Measurements from ENCODE around the gene FRY. TPM values are rescaled to one million over a fixed set of nuclear protein-coding genes. Genes with fewer than 3 reads are reported as not detected.
A peak's percentile ranks its signal among the peaks of the same experiment; 100 is the strongest.

The FRY gene
- total RNA-seq, 4 donors from 2014 or later, result 32.0 to 111 (median 63.8) TPM

DNA sequence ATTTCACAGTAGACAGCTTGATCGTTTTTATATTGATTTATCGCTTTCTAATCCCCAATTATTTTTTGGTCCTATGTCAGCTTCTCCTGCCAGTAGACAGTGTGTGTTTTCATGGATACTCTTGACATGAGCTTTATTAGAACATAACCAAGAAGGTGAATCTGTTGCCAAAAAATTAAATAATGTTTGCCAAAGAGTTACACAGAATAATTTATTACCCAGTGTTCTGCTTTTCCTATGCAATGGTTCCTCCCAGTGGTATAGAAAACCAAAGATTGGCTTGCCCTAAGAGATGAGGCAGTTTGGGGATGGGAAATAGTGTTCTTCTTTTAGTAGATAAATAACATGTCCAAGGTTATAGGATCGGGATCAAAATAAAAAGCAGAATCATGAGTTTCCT is 8.5 kb upstream of the FRY start:
- no peaks in the 10 kb centered on the region for H3K27me3 ChIP-seq
- H3K4me1 ChIP-seq, result no peaks in the 10 kb centered on the region
- intact Hi-C loops (cut with DNase I; ENCODE audit: low total_unique reads), result no loop called here
- TF ChIP-seq, protein P1, sequence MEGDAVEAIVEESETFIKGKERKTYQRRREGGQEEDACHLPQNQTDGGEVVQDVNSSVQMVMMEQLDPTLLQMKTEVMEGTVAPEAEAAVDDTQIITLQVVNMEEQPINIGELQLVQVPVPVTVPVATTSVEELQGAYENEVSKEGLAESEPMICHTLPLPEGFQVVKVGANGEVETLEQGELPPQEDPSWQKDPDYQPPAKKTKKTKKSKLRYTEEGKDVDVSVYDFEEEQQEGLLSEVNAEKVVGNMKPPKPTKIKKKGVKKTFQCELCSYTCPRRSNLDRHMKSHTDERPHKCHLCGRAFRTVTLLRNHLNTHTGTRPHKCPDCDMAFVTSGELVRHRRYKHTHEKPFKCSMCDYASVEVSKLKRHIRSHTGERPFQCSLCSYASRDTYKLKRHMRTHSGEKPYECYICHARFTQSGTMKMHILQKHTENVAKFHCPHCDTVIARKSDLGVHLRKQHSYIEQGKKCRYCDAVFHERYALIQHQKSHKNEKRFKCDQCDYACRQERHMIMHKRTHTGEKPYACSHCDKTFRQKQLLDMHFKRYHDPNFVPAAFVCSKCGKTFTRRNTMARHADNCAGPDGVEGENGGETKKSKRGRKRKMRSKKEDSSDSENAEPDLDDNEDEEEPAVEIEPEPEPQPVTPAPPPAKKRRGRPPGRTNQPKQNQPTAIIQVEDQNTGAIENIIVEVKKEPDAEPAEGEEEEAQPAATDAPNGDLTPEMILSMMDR (IDR thresholded peaks at IDR 0.05), result no peak
- no peaks in the 10 kb centered on the region for H3K36me3 ChIP-seq
- peak overlapping the region in 1 of 2 donors; percentile 60 for H3K27ac ChIP-seq
- DNase-seq, result no peak
- no peaks in the 10 kb centered on the region for H3K9me3 ChIP-seq
- no peak overlapping the region for H3K4me3 ChIP-seq

- H3K9me3 ChIP-seq, result no peaks in the 10 kb centered on the region
- intact Hi-C loops (cut with DNase I; ENCODE audit: low total_unique reads), result no loop called here
- no peak overlapping the region for H3K27ac ChIP-seq
- TF ChIP-seq, protein P1 (IDR thresholded peaks at IDR 0.05), result no peak
- TF ChIP-seq POLR2A (IDR thresholded peaks at IDR 0.05), result no peak
- H3K36me3 ChIP-seq, result no peaks in the 10 kb centered on the region
- H3K4me3 ChIP-seq, result no peak overlapping the region
- H3K27me3 ChIP-seq, result no peaks in the 10 kb centered on the region
- H3K4me1 ChIP-seq, result no peaks in the 10 kb centered on the region
- no peak for DNase-seq
These were observed 7.9 kb upstream of the FRY start for GRCh38 chr13:32023698-32024097.

DNA sequence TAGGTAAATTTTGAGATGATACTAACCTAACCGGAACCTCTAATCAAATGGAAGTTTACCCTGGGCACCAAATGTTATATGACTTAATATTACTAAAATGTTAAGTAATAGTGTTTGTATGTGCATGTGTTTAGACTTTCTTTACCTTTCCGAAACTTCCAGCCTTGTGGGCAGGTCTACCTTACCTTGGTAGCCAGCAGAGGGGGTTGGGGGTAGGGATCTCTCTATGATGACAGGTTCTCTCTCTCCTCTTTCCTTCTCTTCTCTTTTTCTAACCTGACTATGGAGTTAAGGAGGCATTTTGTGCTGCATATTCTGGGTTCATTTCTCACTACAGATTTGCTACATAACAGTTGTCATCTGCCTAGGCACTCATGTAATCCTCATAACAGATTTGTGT is 6.8 kb upstream of the FRY start:
- intact Hi-C loops (cut with DNase I; ENCODE audit: low total_unique reads), result no loop called here
- TF ChIP-seq, protein P1 (IDR thresholded peaks at IDR 0.05), result no peak
- no peak for TF ChIP-seq POLR2A (IDR thresholded peaks at IDR 0.05)

DNA sequence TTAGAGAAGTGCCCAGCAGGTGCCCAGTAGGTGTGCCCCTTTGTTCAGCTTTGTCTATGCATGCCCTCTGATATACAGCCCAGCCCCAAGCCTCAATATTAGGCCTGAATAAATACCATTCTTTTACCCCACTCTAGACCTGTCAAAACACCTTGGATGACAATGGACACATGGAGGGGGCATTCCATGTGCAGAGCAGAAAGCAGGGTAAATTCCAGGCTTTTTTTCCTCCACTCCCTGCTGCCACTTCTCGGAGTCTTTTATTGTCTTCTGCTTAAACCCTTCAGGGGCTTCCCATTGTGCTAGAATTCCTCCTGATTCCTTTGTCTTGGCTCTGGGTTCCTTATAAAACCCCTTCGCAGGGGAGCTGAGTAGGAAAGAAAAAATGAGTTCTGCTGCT is 5.8 kb upstream of the FRY start:
- no peak for DNase-seq
- Histone ChIP-seq H3K9me3 (no peaks in the 10 kb centered on the region), H3K4me3 (no peak overlapping the region), H3K27me3 (no peaks in the 10 kb centered on the region), H3K27ac (no peak overlapping the region), H3K4me1 (no peaks in the 10 kb centered on the region), H3K36me3 (no peaks in the 10 kb centered on the region)
- intact Hi-C loops (cut with DNase I; ENCODE audit: low total_unique reads), result no loop called here
- TF ChIP-seq, protein P1 (IDR thresholded peaks at IDR 0.05), result no peak
- no peak for TF ChIP-seq POLR2A (IDR thresholded peaks at IDR 0.05)

More for the DNA sequence above, 6.8 kb upstream of the FRY start:
- no peaks in the 10 kb centered on the region for H3K27me3 ChIP-seq
- no peak for DNase-seq
- no peak overlapping the region for H3K27ac ChIP-seq
- H3K4me1 ChIP-seq, result no peaks in the 10 kb centered on the region
- H3K36me3 ChIP-seq, result no peaks in the 10 kb centered on the region
- H3K4me3 ChIP-seq, result no peak overlapping the region
- H3K9me3 ChIP-seq, result no peaks in the 10 kb centered on the region

DNA sequence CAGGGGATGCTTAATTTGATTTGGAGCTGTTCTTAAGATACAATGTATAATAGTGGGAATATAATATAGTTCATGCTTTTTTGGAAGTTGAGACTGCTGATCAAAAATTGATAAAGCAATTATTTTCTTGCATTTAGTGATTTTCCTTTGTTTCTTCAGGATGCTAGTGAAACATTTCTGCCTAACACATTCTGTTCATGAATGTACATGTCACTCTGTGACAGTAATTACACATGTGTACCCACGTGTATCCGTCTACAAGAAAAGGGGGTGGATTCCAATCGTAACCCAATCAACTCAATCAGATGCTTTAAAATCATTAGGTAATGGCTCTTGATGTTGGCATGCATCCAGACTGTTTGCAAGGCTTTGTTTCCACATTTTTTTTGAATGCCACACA is 5.0 kb upstream of the FRY start:
- intact Hi-C loops (cut with DNase I; ENCODE audit: low total_unique reads), result no loop called here
- H3K4me3 ChIP-seq, result no peak overlapping the region
- no peak overlapping the region for H3K27ac ChIP-seq
- TF ChIP-seq, protein P1 (IDR thresholded peaks at IDR 0.05), result no peak
- no peak for TF ChIP-seq POLR2A (IDR thresholded peaks at IDR 0.05)
- H3K36me3 ChIP-seq, result no peaks in the 10 kb centered on the region
- H3K4me1 ChIP-seq, result no peaks in the 10 kb centered on the region
- H3K27me3 ChIP-seq, result no peaks in the 10 kb centered on the region
- DNase-seq, result no peak
- no peaks in the 10 kb centered on the region for H3K9me3 ChIP-seq

Data from uterus (tissue), 4 donors.